B cell (primary cell): ENCODE results near the gene TCFL5. TPM values are rescaled to one million over a fixed set of nuclear protein-coding genes. Genes with fewer than 3 reads are reported as not detected.

Experiments used
- ATAC-seq: fragments of 200-7000 bp; cut with Tn5 transposase; one replicate; pipeline ENCODE4 v1.10.0; 2021; ENCODE audit warnings: low read depth, mild to moderate bottlenecking, moderate number of reproducible peaks, moderate library complexity
- CTCF ChIA-PET: fragments of 350-600 bp; sonication (Branson Sonifier 250); formaldehyde crosslinking; loops from one replicate; lab custom pipeline; 2021; ENCODE audit warnings: antibody characterized with exemption, inconsistent platforms; lab: Charles Lee
- POLR2A ChIA-PET: fragments of 350-600 bp; sonication (Branson Sonifier 250); formaldehyde crosslinking; loops from one replicate; lab custom pipeline; 2021; ENCODE audit warnings: antibody characterized with exemption; lab: Charles Lee
- DNase-seq: peaks from one replicate; pipeline ENCODE4 v3.0.0; 2013
- H2AFZ ChIP-seq: 2 replicates; pipeline ENCODE4 v1.6.1; 2012; ENCODE audit warnings: mild to moderate bottlenecking, low read depth, low read length; ENCODE audit not compliant: insufficient read depth, poor library complexity, severe bottlenecking
- H3K27ac ChIP-seq, 2 donors: 1 replicate in 1 of 2; 2 replicates in 1 of 2; pipeline ENCODE4 v1.5.1; 2012 to 2013; ENCODE audit warnings: low read length in 2 of 2, mild to moderate bottlenecking in 2 of 2, moderate library complexity in 1 of 2
- H3K27me3 ChIP-seq, 4 experiments: fragments of 200-600 bp in 1 of 4; sonication (generic) in 1 of 4; replicated peaks in 1 of 4; 1 replicate in 2 of 4; 2 replicates in 2 of 4; pipeline versions ENCODE4 v1.6.1 to v1.7.0; 2013 to 2016; ENCODE audit warnings: low read length in 3 of 4, mild to moderate bottlenecking in 2 of 4, mixed read lengths in 1 of 4, moderate library complexity in 1 of 4; ENCODE audit not compliant: insufficient read depth in 4 of 4, control insufficient read depth in 3 of 4; ENCODE audit errors: control extremely low read depth in 1 of 4
- H3K36me3 ChIP-seq, 2 experiments: replicated peaks in 1 of 2; 1 replicate in 1 of 2; 2 replicates in 1 of 2; pipeline versions ENCODE4 v1.6.1 to v1.7.1; 2013; ENCODE audit warnings: low read length in 1 of 2; ENCODE audit not compliant: insufficient read depth in 2 of 2, control insufficient read depth in 1 of 2; ENCODE audit errors: control extremely low read depth in 1 of 2, extremely low read depth in 1 of 2
- H3K4me1 ChIP-seq, 2 donors: fragments of 200-600 bp in 1 of 2; sonication (generic) in 1 of 2; 1 replicate in 1 of 2; 2 replicates in 1 of 2; pipeline versions ENCODE4 v1.5.1 to v1.6.1; 2013 to 2017; ENCODE audit warnings: low read length in 2 of 2; ENCODE audit not compliant: control insufficient read depth in 2 of 2, insufficient read depth in 2 of 2
- H3K4me2 ChIP-seq: replicated peaks from 2 replicates; pipeline ENCODE3; 2012; ENCODE audit warnings: mild to moderate bottlenecking, low read depth, low read length; ENCODE audit not compliant: poor library complexity, severe bottlenecking
- H3K4me3 ChIP-seq, 5 experiments: fragments of 200-600 bp in 1 of 5; sonication (generic) in 1 of 5; 1 replicate in 3 of 5; 2 replicates in 2 of 5; pipeline versions ENCODE4 v1.5.1 to v1.7.0; 2011 to 2016; ENCODE audit warnings: low read length in 4 of 5, mild to moderate bottlenecking in 4 of 5, low read depth in 2 of 5, control low read depth in 1 of 5, moderate library complexity in 1 of 5; ENCODE audit not compliant: insufficient read depth in 1 of 5; ENCODE audit errors: control extremely low read depth in 1 of 5, extremely low read depth in 1 of 5
- H3K79me2 ChIP-seq: fragments of 200-600 bp; sonication (generic); one replicate; pipeline ENCODE4 v1.6.0; 2016; ENCODE audit warnings: low read length; ENCODE audit not compliant: control insufficient read depth, insufficient read depth
- H3K9ac ChIP-seq: fragments of 200-600 bp; sonication (generic); 2 replicates; pipeline ENCODE4 v1.6.1; 2017; ENCODE audit warnings: mild to moderate bottlenecking, low read length, moderate library complexity
- H3K9me3 ChIP-seq, 3 donors: one replicate each; pipeline versions ENCODE4 v1.6.1 to v1.7.1; 2013; ENCODE audit warnings: low read length in 2 of 3; ENCODE audit not compliant: control insufficient read depth in 2 of 3, insufficient read depth in 1 of 3; ENCODE audit errors: control extremely low read depth in 1 of 3
- H4K20me1 ChIP-seq: 2 replicates; pipeline ENCODE4 v1.6.0; 2012; ENCODE audit warnings: mild to moderate bottlenecking, low read length; ENCODE audit not compliant: insufficient read depth, control insufficient read depth, poor library complexity, severe bottlenecking
- H3K27ac Mint-ChIP-seq: one replicate; pipeline ENCODE4 v1.8.0; 2021; ENCODE audit warnings: mixed read lengths
- H3K27me3 Mint-ChIP-seq: one replicate; pipeline ENCODE4 v1.8.0; 2021; ENCODE audit warnings: mixed read lengths
- H3K4me1 Mint-ChIP-seq: one replicate; pipeline ENCODE4 v1.8.0; 2021; ENCODE audit warnings: mixed read lengths
- H3K4me3 Mint-ChIP-seq: one replicate; pipeline ENCODE4 v1.8.0; 2021; ENCODE audit warnings: mixed read lengths
- H3K9me3 Mint-ChIP-seq: one replicate; pipeline ENCODE4 v1.8.0; 2022; ENCODE audit warnings: mixed read lengths; ENCODE audit not compliant: insufficient read depth
- EZH2 ChIP-seq: IDR thresholded peaks from 2 replicates; pipeline ENCODE4 v1.6.1; 2012; ENCODE audit warnings: borderline replicate concordance, low read depth, mild to moderate bottlenecking, moderate library complexity, low read length; ENCODE audit not compliant: insufficient read depth, poor library complexity, severe bottlenecking
- WGBS: methylation state at CpG from one replicate; pipeline ENCODE4 v1.1.5; 2013; ENCODE audit warnings: missing lambda C conversion rate; ENCODE audit not compliant: insufficient coverage; 5-methylcytosine and 5-hydroxymethylcytosine counted together
- intact Hi-C: fragments of 100-400 bp; cut with micrococcal nuclease; formaldehyde crosslinking; loops from one replicate; pipeline ENCODE4 v1.10.0; 2022
- polyA plus RNA-seq: library from polyadenylated mRNA; depleted of rRNA; stranded (reverse); fragments of >200 nt; gene quantifications from 2 replicates; pipeline ENCODE4 v1.2.3, GENCODE V29; 2012
- total RNA-seq, 2 donors: library from RNA; stranded (reverse); fragments of 120-200 nt in 1 of 2; gene quantifications; 1 replicate in 1 of 2; 2 replicates in 1 of 2; pipeline versions ENCODE4 v1.2.3 to v1.2.4, GENCODE V29; 2013 to 2022
- TF ChIP-seq, protein P1 (sequence below): fragments of 200-600 bp; IDR thresholded peaks from one replicate; pipeline ENCODE4 v1.8.0; 2022; ENCODE audit warnings: antibody characterized with exemption, mild to moderate bottlenecking

The TCFL5 gene
- total and polyA plus RNA-seq, 2 donors (not counting 1 experiment from before 2014, with no cell fraction given) = 2.0 to 16.2 TPM

DNA sequence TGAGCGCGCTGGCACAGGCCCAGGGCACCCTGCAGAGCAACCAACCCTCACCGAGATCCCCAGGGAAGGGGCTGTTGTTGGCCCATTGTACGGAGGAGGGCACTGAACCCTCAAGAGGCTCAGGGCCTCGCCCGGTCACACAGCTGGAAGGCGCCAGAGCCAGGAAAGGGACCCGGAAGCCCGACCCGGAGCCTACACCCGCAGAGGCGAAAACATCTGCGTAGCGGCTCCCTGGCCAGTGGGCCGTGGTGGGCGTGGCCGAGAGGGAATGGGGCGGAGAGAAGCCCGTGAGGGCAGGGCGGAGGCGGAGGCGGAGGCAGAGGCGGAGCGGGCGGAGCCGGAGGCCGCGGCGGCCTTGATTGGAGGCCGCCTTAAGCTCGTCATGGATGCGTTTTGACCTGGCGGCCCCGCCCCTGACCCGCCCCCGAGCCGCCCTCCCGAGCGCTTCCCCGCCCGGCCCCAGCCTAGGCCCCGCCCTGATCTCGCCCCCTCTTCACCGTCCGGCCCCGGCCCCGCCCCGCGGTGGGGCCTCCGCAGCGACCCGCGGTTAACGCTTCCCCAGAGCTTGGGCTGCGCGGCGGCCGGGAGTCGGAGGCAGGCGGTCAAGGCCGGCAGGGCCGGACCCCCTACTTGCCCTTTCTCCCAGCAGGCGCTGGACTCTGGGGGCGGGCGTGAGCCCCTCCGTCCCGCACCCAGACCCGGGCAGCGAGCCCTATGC is 67.5 kb downstream of the TCFL5 start:
- ChIA-PET CTCF (interaction anchor here (0.6 to 3.3 kb wide), 15 partner anchors 12 to 412 kb away, joined by 3 to 13 read pairs (median 3); partner anchors contain the start of genes SLCO4A1 and TCFL5), POLR2A (interaction anchor here (0.6 to 2.5 kb wide), 16 partner anchors 10 to 456 kb away, joined by 3 to 28 read pairs (median 4); partner anchors contain the start of genes OGFR, RPS21, SLCO4A1 and TCFL5)
- Histone ChIP-seq H3K36me3 (peaks cover 0 to 10% of the 10 kb centered on the region in 2 experiments), H2AFZ (peak overlapping the region; percentile 89), H3K9me3 (no peaks in the 10 kb centered on the region), H3K9ac (peak overlapping the region; percentile 76), H3K4me2 (peak overlapping the region; percentile 98), H3K79me2 (peaks cover 8% of the 10 kb centered on the region), H3K4me1 (peaks cover 14 to 45% of the 10 kb centered on the region in 2 donors), H3K27me3 (no peaks in the 10 kb centered on the region), H3K4me3 (peak overlapping the region; percentile 60 to 77 (median 69)), H4K20me1 (peaks cover 9% of the 10 kb centered on the region), H3K27ac (peak overlapping the region; percentile 91 to 93)
- DNase-seq (peak; percentile 98), ATAC-seq (peak; percentile 78)
- peaks cover 36% of the 10 kb centered on the region for H3K4me1 Mint-ChIP-seq
- under 1% methylated on average over 55 of the region's 69 CpGs for WGBS
- intact Hi-C loops = loop anchor here (1.0 to 10.0 kb wide), 11 partner anchors 10 to 651 kb away; partner anchors contain the start of genes ADRM1, OGFR, OSBPL2 and PSMA7
- peak overlapping the region; percentile 77 for H3K4me3 Mint-ChIP-seq
- TF ChIP-seq EZH2 = no peak
- TF ChIP-seq, protein P1, sequence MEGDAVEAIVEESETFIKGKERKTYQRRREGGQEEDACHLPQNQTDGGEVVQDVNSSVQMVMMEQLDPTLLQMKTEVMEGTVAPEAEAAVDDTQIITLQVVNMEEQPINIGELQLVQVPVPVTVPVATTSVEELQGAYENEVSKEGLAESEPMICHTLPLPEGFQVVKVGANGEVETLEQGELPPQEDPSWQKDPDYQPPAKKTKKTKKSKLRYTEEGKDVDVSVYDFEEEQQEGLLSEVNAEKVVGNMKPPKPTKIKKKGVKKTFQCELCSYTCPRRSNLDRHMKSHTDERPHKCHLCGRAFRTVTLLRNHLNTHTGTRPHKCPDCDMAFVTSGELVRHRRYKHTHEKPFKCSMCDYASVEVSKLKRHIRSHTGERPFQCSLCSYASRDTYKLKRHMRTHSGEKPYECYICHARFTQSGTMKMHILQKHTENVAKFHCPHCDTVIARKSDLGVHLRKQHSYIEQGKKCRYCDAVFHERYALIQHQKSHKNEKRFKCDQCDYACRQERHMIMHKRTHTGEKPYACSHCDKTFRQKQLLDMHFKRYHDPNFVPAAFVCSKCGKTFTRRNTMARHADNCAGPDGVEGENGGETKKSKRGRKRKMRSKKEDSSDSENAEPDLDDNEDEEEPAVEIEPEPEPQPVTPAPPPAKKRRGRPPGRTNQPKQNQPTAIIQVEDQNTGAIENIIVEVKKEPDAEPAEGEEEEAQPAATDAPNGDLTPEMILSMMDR = no peak
- no peaks in the 10 kb centered on the region for H3K27me3 Mint-ChIP-seq
- peak overlapping the region; percentile 64 for H3K27ac Mint-ChIP-seq
- no peaks in the 10 kb centered on the region for H3K9me3 Mint-ChIP-seq

DNA sequence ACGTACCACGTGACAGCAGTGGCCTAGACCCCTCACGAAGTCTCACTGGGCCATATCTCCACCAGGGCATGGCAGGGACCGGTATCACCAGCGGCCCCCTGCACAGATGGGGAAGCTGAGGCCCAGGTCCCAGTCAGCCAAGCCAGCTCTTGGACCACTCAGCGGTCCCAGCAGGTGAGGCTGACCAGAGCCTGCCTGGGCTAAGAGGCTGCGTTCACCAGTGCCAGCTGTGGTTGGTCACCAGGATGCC is 67.9 kb downstream of the TCFL5 start:
- peak overlapping the region; percentile 77 for H3K4me3 Mint-ChIP-seq
- 58% methylated on average over 7 of the region's 7 CpGs for WGBS
- Histone ChIP-seq H3K4me1 (peaks cover 14 to 45% of the 10 kb centered on the region in 2 donors), H3K27me3 (no peaks in the 10 kb centered on the region), H3K36me3 (peaks cover 0 to 5% of the 10 kb centered on the region in 2 experiments), H3K9ac (peak overlapping the region; percentile 64), H3K27ac (peak overlapping the region; percentile 91 to 93), H2AFZ (peak overlapping the region; percentile 89), H3K4me3 (peak overlapping the region in 4 of 5 experiments; percentile 40 to 50 (median 44)), H3K4me2 (peak overlapping the region; percentile 98), H3K9me3 (no peaks in the 10 kb centered on the region), H4K20me1 (peaks cover 9% of the 10 kb centered on the region), H3K79me2 (peaks cover 8% of the 10 kb centered on the region)
- H3K9me3 Mint-ChIP-seq = no peaks in the 10 kb centered on the region
- DNase-seq = no peak
- ATAC-seq = no peak
- CTCF ChIA-PET = interaction anchor here (0.6 to 3.3 kb wide), 11 partner anchors 13 to 411 kb away, joined by 3 to 13 read pairs (median 4); partner anchors contain the start of gene TCFL5
- H3K27me3 Mint-ChIP-seq = no peaks in the 10 kb centered on the region
- H3K4me1 Mint-ChIP-seq = peaks cover 36% of the 10 kb centered on the region
- peak overlapping the region; percentile 64 for H3K27ac Mint-ChIP-seq
- TF ChIP-seq, protein P1 = peak; percentile 10
- TF ChIP-seq EZH2 = no peak
- intact Hi-C loops = loop anchor here (1.0 to 10.0 kb wide), 12 partner anchors 11 to 651 kb away; partner anchors contain the start of genes ADRM1, CABLES2, OGFR and OSBPL2
- POLR2A ChIA-PET = interaction anchor here (0.6 to 2.5 kb wide), 14 partner anchors 11 to 455 kb away, joined by 3 to 28 read pairs (median 4); partner anchors contain the start of genes OGFR, RPS21, SLCO4A1 and TCFL5
